ENCODE data around the gene ZNF296.

Gene ZNF296

DNA sequence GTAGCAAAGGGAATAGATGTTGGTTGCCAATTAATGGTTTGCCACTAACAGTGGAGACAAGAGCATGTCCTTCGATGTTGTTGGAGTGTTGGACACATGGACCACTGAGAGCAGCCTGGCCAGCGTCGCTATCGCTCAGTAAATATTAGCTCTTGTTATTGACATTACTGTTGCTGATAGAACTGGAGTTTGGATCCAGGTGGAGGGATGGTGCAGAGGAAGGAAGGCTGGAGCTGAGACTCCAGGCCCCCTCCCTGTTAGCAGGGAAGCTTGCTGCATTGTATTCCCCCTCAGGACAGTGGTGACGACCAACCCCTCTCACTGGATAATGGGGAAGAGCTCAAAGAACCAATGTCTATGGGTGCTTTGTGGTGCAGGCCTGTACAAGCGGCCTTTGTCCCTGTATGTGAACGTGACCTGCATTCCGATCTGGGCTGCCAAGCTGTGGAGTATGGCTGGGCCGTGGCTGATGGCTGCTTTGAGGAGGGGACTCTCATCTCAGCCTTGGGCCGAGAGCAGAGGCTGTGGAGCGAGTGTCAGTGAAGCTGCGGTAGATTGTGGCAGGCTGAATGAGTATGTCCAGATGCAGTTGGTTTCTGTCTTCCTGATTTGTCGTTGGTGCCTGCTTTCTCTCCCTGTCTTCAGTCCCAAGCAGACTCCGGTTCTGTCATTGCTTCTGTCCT, 30.5 kb downstream of the ZNF296 start:
- TF ChIP-seq, protein P1, sequence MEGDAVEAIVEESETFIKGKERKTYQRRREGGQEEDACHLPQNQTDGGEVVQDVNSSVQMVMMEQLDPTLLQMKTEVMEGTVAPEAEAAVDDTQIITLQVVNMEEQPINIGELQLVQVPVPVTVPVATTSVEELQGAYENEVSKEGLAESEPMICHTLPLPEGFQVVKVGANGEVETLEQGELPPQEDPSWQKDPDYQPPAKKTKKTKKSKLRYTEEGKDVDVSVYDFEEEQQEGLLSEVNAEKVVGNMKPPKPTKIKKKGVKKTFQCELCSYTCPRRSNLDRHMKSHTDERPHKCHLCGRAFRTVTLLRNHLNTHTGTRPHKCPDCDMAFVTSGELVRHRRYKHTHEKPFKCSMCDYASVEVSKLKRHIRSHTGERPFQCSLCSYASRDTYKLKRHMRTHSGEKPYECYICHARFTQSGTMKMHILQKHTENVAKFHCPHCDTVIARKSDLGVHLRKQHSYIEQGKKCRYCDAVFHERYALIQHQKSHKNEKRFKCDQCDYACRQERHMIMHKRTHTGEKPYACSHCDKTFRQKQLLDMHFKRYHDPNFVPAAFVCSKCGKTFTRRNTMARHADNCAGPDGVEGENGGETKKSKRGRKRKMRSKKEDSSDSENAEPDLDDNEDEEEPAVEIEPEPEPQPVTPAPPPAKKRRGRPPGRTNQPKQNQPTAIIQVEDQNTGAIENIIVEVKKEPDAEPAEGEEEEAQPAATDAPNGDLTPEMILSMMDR (IDR thresholded peaks at IDR 0.05; ENCODE audit: insufficient read depth, missing control alignments) = no peak
- no peak for DNase-seq (ENCODE audit: insufficient read length, low spot score)
- FAIRE-seq = no peak

DNA sequence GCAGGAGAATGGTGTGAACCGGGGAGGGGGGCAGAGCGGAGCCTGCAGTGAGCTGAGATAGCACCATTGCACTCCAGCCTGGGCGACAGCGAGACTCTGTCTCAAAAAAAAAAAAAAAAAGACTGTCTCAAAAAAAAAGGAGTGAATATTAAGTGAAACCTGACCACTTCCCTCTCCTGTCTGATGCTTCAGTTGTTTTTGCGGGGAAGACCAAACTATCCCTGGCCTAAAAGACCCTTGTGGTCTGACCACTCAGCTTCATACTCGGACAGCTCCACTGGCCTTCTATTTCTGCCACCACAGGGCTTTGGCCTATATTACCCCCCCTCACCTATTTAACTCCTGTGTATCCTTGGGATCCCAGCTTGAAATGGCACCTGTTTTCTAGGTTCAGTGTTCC, 35.2 kb downstream of the ZNF296 start:
- DNase-seq (ENCODE audit: insufficient read length, low spot score) (no peak), FAIRE-seq (no peak)
- TF ChIP-seq, protein P1 (IDR thresholded peaks at IDR 0.05; ENCODE audit: insufficient read depth, missing control alignments) = no peak

DNA sequence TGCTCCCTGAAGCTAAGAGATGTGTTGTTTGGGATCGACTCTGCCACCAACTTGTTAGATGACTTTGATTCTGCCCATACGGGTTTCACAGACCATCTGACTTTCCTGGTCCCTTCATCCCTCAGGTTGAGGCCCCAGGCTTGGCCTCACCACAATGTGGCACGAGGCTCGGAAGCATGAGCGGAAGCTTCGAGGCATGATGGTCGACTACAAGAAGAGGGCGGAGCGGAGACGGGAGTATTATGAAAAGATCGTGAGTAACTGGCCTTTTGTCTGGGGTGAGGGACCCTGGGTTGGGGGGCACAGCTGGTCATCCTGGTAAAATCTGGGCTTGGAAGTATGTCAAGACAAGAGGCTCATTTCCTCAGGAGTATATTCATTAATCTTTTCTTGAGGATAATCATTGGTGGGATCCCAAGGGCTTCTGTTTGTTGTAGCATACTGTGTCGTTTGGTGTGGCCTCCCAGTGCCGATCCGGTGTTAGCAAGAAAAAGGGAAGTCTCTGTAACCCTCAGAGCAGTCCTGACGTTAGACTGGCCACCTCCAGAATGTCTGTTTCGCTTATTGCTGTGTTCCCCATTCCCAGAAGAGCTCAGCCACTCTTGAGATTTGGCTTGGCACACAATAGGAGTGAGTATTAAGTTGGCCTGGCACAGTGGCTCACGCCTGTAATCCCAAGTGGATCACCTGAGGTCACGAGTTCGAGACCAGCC, 36.1 kb downstream of the ZNF296 start:
- DNase-seq (ENCODE audit: insufficient read length, low spot score) (no peak), FAIRE-seq (no peak)
- TF ChIP-seq, protein P1 (IDR thresholded peaks at IDR 0.05; ENCODE audit: insufficient read depth, missing control alignments) = no peak

DNA sequence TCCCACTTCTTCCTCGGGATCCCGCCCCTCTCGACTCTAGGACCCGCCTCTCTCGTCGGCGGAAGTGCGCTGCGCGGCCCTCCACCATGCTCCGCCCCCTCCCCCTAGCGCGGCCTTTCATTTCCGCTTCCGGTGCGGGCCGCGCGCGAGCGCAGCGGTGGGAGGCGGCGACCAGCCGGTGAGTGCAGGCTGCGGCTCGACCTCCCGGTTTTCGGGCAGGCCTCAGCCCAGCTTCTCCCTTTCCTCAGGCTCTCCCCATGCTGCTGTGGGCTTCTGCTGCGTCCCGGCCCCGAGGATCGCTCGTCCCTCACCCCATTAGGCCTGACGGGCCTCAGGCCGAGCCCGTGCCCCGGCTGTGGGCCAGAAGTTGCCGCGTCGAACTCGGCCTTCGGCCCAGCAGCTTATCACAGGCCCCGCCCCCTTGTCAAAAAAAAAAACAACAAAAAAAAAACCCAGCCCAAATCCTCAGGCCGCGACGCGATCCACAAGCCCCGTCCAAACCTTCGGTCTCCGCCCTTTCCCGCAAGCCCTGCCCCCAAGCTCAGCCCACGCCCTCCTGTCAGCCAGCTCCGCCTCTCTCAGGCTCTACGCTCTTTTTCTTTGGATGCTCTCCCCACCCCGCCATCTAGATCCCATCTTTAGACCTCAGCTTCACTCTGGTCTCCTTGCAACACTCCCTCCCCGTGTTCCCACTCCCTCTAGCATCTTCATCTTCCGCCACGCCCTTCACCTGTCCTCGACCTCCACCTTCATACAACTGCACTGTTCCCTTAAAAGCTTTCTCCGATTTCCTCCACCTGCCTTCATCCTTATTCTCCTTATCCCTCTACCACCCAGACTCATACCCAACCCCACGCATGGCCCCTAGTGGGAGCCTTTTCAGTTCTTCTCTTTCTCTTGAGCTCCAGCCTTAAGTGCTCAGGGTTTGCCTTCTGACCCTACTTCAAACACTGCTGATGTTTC, 37.1 kb downstream of the ZNF296 start, which contains the start of gene CLASRP:
Gene CLASRP (plus strand): TSS at position 115 of the 963 bp plus-strand sequence. CDS start 1,168 bp downstream, outside the sequence.
- FAIRE-seq = no peak
- peak; percentile 70 for DNase-seq (ENCODE audit: insufficient read length, low spot score)
- TF ChIP-seq, protein P1 (IDR thresholded peaks at IDR 0.05; ENCODE audit: insufficient read depth, missing control alignments) = no peak

DNA sequence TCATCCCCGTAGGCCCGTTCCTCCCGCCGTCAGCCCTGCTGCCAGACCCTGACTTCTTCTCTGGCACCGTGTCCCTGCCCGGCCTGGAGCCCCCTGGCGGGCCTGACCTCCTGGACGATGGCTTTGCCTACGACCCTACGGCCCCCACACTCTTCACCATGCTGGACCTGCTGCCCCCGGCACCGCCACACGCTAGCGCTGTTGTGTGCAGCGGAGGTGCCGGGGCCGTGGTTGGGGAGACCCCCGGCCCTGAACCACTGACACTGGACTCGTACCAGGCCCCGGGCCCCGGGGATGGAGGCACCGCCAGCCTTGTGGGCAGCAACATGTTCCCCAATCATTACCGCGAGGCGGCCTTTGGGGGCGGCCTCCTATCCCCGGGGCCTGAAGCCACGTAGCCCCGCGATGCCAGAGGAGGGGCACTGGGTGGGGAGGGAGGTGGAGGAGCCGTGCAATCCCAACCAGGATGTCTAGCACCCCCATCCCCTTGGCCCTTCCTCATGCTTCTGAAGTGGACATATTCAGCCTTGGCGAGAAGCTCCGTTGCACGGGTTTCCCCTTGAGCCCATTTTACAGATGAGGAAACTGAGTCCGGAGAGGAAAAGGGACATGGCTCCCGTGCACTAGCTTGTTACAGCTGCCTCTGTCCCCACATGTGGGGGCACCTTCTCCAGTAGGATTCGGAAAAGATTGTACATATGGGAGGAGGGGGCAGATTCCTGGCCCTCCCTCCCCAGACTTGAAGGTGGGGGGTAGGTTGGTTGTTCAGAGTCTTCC, 38.7 kb downstream of the ZNF296 start:
- TF ChIP-seq, protein P1 (IDR thresholded peaks at IDR 0.05; ENCODE audit: insufficient read depth, missing control alignments) = no peak
- DNase-seq (ENCODE audit: insufficient read length, low spot score) (no peak), FAIRE-seq (no peak)

DNA sequence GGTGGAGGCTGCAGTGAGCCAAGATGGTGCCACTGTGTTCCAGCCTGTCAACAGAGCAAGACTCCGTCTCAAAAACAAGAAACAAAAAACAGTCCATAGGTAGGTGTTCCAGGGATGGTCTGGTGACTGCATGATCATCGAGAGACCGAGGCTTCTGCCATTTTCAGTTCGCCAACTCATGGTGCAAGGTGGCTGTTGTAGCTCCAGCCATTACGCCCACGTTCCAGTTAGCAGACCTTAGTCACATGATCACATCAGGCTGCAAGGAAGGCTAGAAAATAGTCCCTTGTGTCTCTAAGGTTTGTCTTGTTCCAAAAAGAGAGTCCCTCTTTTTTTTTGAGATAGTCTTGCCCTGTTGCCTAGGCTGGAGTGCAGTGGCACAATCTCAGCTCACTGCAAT, 40.5 kb downstream of the ZNF296 start:
- DNase-seq (ENCODE audit: insufficient read length, low spot score) = no peak
- TF ChIP-seq, protein P1 (IDR thresholded peaks at IDR 0.05; ENCODE audit: insufficient read depth, missing control alignments) = no peak
- FAIRE-seq = no peak

Data from D721Med (cell line).